Measurements from ENCODE around the gene IRS2.

GRCh38 chr13:109737046-109737573 lies 49.3 kb downstream of the IRS2 start:
- TF ChIP-seq GATA3 (IDR thresholded peaks at IDR 0.05; ENCODE audit: low read depth, low read length) (no peak), GATA2 (IDR thresholded peaks at IDR 0.05; ENCODE audit: low read depth, low read length) (no peak)
